ENCODE data around the gene SNX5. TPM values are rescaled to one million over a fixed set of nuclear protein-coding genes. Genes with fewer than 3 reads are reported as not detected.

Gene SNX5
- total and polyA plus RNA-seq, 2 of the 13 experiments (the other 11 are each of a cell fraction or from before 2014, with no cell fraction given) = 664 to 1,040 TPM

- no peak for TF ChIP-seq ZNF30 (CRISPR knock-in tag; IDR thresholded peaks at IDR 0.05)
- peak; percentile 44; the same call in 1 of the 2 replicates for TF ChIP-seq DMAP1 (CRISPR knock-in tag; IDR thresholded peaks at IDR 0.05)
- no peak for TF ChIP-seq FOXC1 (CRISPR knock-in tag; IDR thresholded peaks at IDR 0.05; ENCODE audit: borderline replicate concordance)
- TF ChIP-seq ZFP91 (CRISPR knock-in tag; IDR thresholded peaks at IDR 0.05; ENCODE audit: borderline replicate concordance) = no peak; the same call in 1 of the 2 replicates
- TF ChIP-seq RARA (CRISPR knock-in tag; IDR thresholded peaks at IDR 0.05) = peak; percentile 59
- TF ChIP-seq JUN (CRISPR knock-in tag; IDR thresholded peaks at IDR 0.05) = no peak
- TF ChIP-seq ZNF670 (CRISPR knock-in tag; IDR thresholded peaks at IDR 0.05; ENCODE audit: borderline replicate concordance) = peak; percentile 48; the same call in 1 of the 2 replicates
- no peak; the same call in 1 of the 2 replicates for TF ChIP-seq EHMT2 (IDR thresholded peaks at IDR 0.05; ENCODE audit: borderline replicate concordance, low read depth, low read length)
- TF ChIP-seq ZNF570 (CRISPR knock-in tag; IDR thresholded peaks at IDR 0.05; ENCODE audit: borderline replicate concordance) = no peak
- no peak for TF ChIP-seq ELK4 (CRISPR knock-in tag; IDR thresholded peaks at IDR 0.05; ENCODE audit: borderline replicate concordance)
- no peak for TF ChIP-seq FOXM1 (CRISPR knock-in tag; IDR thresholded peaks at IDR 0.05)
- TF ChIP-seq PBX3 (CRISPR knock-in tag; IDR thresholded peaks at IDR 0.05; ENCODE audit: borderline replicate concordance) = no peak
- TF ChIP-seq HMG20B (CRISPR knock-in tag; conservative IDR thresholded peaks at IDR 0.05) = 0 out of 2 replicates have a peak, but pooled peaks have one; percentile 28
- no peak for TF ChIP-seq LCORL (IDR thresholded peaks at IDR 0.05)
- TF ChIP-seq LCORL (CRISPR knock-in tag; IDR thresholded peaks at IDR 0.05) = no peak
- TF ChIP-seq CTCF (CRISPR knock-in tag; IDR thresholded peaks at IDR 0.05) = no peak
- 0 out of 2 replicates have a peak, but pooled peaks have one; percentile 20 for TF ChIP-seq NFYC (CRISPR knock-in tag; IDR thresholded peaks at IDR 0.05)
- TF ChIP-seq ZNF205 (CRISPR knock-in tag; IDR thresholded peaks at IDR 0.05) = peak; percentile 78
- no peak; the same call in 1 of the 2 replicates for TF ChIP-seq ZNF12 (CRISPR knock-in tag; IDR thresholded peaks at IDR 0.05)
- no peak for TF ChIP-seq AHR (CRISPR knock-in tag; IDR thresholded peaks at IDR 0.05)
- TF ChIP-seq MTF2 (CRISPR knock-in tag; IDR thresholded peaks at IDR 0.05; ENCODE audit: borderline replicate concordance) = no peak
- no peak; the same call in 1 of the 2 replicates for TF ChIP-seq ESRRA (CRISPR knock-in tag; IDR thresholded peaks at IDR 0.05; ENCODE audit: low read depth)
- no peak for TF ChIP-seq ZNF879 (CRISPR knock-in tag; IDR thresholded peaks at IDR 0.05)
- TF ChIP-seq ZFX (CRISPR knock-in tag; IDR thresholded peaks at IDR 0.05; ENCODE audit: low read depth) = no peak
- no peak for TF ChIP-seq SPEN (CRISPR knock-in tag; IDR thresholded peaks at IDR 0.05; ENCODE audit: low read depth)
- TF ChIP-seq NCOR1 (IDR thresholded peaks at IDR 0.05; ENCODE audit: borderline replicate concordance, low read length) = no peak; the same call in 1 of the 2 replicates
These were observed 7.5 kb downstream of the SNX5 start (continued) for GRCh38 chr20:17960927-17961586.
